ENCODE results near the gene COX18.

COX18 gene

GRCh38 chr4:73011629-73011985 is 57.9 kb downstream of the COX18 start:
- TF ChIP-seq, protein P1, sequence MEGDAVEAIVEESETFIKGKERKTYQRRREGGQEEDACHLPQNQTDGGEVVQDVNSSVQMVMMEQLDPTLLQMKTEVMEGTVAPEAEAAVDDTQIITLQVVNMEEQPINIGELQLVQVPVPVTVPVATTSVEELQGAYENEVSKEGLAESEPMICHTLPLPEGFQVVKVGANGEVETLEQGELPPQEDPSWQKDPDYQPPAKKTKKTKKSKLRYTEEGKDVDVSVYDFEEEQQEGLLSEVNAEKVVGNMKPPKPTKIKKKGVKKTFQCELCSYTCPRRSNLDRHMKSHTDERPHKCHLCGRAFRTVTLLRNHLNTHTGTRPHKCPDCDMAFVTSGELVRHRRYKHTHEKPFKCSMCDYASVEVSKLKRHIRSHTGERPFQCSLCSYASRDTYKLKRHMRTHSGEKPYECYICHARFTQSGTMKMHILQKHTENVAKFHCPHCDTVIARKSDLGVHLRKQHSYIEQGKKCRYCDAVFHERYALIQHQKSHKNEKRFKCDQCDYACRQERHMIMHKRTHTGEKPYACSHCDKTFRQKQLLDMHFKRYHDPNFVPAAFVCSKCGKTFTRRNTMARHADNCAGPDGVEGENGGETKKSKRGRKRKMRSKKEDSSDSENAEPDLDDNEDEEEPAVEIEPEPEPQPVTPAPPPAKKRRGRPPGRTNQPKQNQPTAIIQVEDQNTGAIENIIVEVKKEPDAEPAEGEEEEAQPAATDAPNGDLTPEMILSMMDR (IDR thresholded peaks at IDR 0.05; ENCODE audit: insufficient read depth, low read depth, low read length, missing control alignments), result no peak
- no peak overlapping the region for H3K4me3 ChIP-seq (ENCODE audit: low read depth, low read length)
- no peak for DNase-seq (ENCODE audit: low read depth)

DNA sequence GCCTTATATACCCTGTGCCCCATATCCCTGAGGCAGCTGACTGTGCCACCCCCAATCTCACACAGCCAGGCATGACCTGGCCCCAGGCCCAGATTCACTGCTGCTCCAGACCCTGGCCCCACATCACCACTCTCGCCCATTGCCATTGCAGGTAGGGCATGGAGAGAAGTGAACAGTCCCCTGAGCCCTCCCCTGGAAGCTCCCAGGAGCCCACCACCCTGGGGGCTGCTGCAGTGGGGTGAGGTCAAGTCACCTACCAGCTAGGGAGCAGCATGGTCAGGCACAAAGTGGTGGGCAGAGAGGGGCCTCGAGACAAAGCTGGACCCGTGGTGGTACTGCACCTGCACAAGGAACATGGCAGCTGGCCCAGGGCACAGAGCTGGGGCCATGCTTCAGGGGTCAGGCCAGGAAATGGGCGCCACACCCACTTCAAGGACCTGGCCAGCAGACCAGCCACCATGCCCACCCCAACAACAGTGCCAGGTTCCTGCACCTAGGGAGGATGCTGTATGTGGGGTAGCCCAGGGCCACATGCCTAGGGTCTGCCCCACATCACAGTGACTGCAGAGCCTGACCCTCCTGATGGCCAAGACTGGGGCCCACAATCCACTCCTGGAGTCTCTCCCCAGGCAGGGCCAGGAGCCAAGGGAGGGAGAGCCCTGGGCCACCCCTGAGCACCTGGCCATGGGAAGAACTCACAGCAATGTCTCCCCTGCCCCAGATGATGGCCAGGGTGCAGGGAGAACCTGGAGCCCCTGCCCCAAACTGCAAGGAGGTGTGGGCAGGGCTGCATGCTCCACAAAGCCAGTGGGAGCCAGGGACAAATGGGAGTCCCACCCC is 58.5 kb downstream of the COX18 start:
- DNase-seq (ENCODE audit: low read depth), result no peak
- no peak overlapping the region for H3K4me3 ChIP-seq (ENCODE audit: low read depth, low read length)
- TF ChIP-seq, protein P1 (IDR thresholded peaks at IDR 0.05; ENCODE audit: insufficient read depth, low read depth, low read length, missing control alignments), result no peak

GRCh38 chr4:73007526-73008100 is 61.9 kb downstream of the COX18 start:
- H3K4me3 ChIP-seq (ENCODE audit: low read depth, low read length), result no peak overlapping the region
- DNase-seq (ENCODE audit: low read depth), result no peak
- TF ChIP-seq, protein P1 (IDR thresholded peaks at IDR 0.05; ENCODE audit: insufficient read depth, low read depth, low read length, missing control alignments), result no peak

GRCh38 chr4:73006286-73006990 is 63.1 kb downstream of the COX18 start:
- DNase-seq (ENCODE audit: low read depth), result peak; percentile 37
- TF ChIP-seq, protein P1 (IDR thresholded peaks at IDR 0.05; ENCODE audit: insufficient read depth, low read depth, low read length, missing control alignments), result no peak
- no peak overlapping the region for H3K4me3 ChIP-seq (ENCODE audit: low read depth, low read length)

GRCh38 chr4:73005514-73005913 is 64.0 kb downstream of the COX18 start:
- no peak overlapping the region for H3K4me3 ChIP-seq (ENCODE audit: low read depth, low read length)
- DNase-seq (ENCODE audit: low read depth), result no peak
- TF ChIP-seq, protein P1 (IDR thresholded peaks at IDR 0.05; ENCODE audit: insufficient read depth, low read depth, low read length, missing control alignments), result no peak

All from GM12865 (cell line).